Keratinocyte (primary cell): ENCODE results near the gene ATP1A3.

Experiments
- EZH2 ChIP-seq: IDR thresholded peaks from one replicate; pipeline ENCODE4 v1.6.1; 2012; ENCODE audit warnings: inconsistent platforms, mild to moderate bottlenecking, low read length, moderate library complexity
- TF ChIP-seq, protein P1 (sequence below), 3 experiments: IDR thresholded peaks in 1 of 3; conservative IDR thresholded peaks in 1 of 3; optimal IDR thresholded peaks in 1 of 3; 2 replicates in 2 of 3; 3 replicates in 1 of 3; pipeline versions ENCODE3 to v1.5.1; 2011; ENCODE audit warnings: low read length in 3 of 3, mild to moderate bottlenecking in 3 of 3, moderate library complexity in 2 of 3, control low read depth in 1 of 3, inconsistent platforms in 1 of 3; ENCODE audit not compliant: insufficient read depth in 2 of 3; ENCODE audit errors: extremely low read depth in 1 of 3

DNA sequence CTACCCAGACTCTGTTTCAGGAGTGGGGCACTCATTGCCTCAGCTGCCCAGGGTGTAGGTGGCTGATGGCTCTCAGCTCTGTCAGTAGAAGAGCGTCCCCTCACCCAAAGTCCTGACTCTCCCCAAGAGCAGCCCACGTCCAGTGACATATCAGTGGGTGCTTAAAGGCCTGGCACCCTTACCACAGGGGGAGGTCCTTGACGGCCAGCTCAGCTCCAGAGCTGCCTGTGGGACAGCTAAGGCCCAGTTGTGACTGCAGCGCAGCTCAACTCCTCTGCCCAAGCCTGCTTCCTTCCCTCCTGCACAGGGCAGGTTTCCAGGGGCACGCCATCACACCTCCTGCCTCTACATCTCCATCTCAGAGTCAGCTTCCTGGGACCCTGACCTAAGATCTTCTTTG lies 43.6 kb upstream of the ATP1A3 start:
- TF ChIP-seq, protein P1, sequence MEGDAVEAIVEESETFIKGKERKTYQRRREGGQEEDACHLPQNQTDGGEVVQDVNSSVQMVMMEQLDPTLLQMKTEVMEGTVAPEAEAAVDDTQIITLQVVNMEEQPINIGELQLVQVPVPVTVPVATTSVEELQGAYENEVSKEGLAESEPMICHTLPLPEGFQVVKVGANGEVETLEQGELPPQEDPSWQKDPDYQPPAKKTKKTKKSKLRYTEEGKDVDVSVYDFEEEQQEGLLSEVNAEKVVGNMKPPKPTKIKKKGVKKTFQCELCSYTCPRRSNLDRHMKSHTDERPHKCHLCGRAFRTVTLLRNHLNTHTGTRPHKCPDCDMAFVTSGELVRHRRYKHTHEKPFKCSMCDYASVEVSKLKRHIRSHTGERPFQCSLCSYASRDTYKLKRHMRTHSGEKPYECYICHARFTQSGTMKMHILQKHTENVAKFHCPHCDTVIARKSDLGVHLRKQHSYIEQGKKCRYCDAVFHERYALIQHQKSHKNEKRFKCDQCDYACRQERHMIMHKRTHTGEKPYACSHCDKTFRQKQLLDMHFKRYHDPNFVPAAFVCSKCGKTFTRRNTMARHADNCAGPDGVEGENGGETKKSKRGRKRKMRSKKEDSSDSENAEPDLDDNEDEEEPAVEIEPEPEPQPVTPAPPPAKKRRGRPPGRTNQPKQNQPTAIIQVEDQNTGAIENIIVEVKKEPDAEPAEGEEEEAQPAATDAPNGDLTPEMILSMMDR (optimal IDR thresholded peaks at IDR 0.05 in 1 of 3, IDR thresholded peaks at IDR 0.05 in 1 of 3, conservative IDR thresholded peaks at IDR 0.05 in 1 of 3; ENCODE audit: extremely low read depth in 1 of 3, insufficient read depth in 2 of 3, low read length in 3 of 3) = no peak
- TF ChIP-seq EZH2 = no peak
